OCI-LY1 (cell line): ENCODE results near the gene BSPRY.
A peak's percentile ranks its signal among the peaks of the same experiment; 100 is the strongest.

ENCODE experiments used
- CTCF ChIP-seq: fragments of 200-600 bp; sonication (generic), shearing (Covaris generic); IDR thresholded peaks from 2 replicates; pipeline ENCODE4 v1.5.1; 2017; ENCODE audit warnings: mild to moderate bottlenecking, antibody characterized with exemption, low read length, moderate library complexity, mixed read lengths
- EZH2 ChIP-seq: fragments of 200-600 bp; sonication (generic), shearing (Covaris generic); IDR thresholded peaks from 2 replicates; pipeline ENCODE4 v1.8.0; 2017; ENCODE audit warnings: borderline replicate concordance, mixed run types, mild to moderate bottlenecking, antibody characterized with exemption, low read length, moderate library complexity, mixed read lengths

GRCh38 chr9:113355040-113355596 is 5.8 kb downstream of the BSPRY start:
- TF ChIP-seq CTCF (peak; percentile 21; the same call in 1 of the 2 replicates), EZH2 (no peak)
